ENCODE results near the gene BMP7. TPM values are rescaled to one million over a fixed set of nuclear protein-coding genes. Genes with fewer than 3 reads are reported as not detected.

Gene BMP7
- total RNA-seq, 1 experiment from 2014 or later = not detected

DNA sequence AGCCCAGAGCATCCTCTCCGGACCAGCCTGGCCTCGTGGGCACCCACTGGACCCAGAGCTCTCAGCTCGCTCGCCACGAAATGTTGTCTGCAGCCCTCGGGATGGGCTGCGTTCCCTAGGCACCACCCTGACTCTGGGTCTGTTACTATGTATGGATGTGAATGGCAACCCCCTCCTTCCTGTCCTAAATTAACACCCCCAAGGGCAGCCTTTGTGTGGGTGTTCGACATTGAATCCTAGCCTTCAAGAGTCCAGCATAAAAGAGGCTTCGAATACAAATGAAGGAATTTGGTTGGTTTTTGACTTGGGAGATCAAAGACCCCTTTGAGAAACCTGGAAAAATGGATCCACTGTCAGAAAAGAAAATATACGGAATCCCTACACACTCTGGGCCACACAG is 86.1 kb downstream of the BMP7 start:
- no peak for TF ChIP-seq CTCF (IDR thresholded peaks at IDR 0.05; ENCODE audit: unreplicated experiment)
- Mint-ChIP-seq H3K27me3 (ENCODE audit: insufficient read depth, unreplicated experiment) (no peaks in the 10 kb centered on the region), H3K4me3 (ENCODE audit: unreplicated experiment) (no peak overlapping the region), H3K36me3 (ENCODE audit: insufficient read depth, unreplicated experiment) (peaks cover 5% of the 10 kb centered on the region), H3K9me3 (ENCODE audit: unreplicated experiment) (no peaks in the 10 kb centered on the region), H3K27ac (ENCODE audit: low read depth, unreplicated experiment) (no peak overlapping the region), H3K4me1 (ENCODE audit: insufficient read depth, unreplicated experiment) (peaks cover 5% of the 10 kb centered on the region)
- no TSS peak for BruUV-seq (replicated peaks)
- no peak for DNase-seq (ENCODE audit: unreplicated experiment)
- intact Hi-C loops (cut with micrococcal nuclease) = no loop called here
- ChIA-PET POLR2A (interaction anchor here (1.2 to 1.8 kb wide), 3 partner anchors 8 to 153 kb away, joined by 5 to 7 read pairs (median 5); no protein-coding TSS in a partner anchor), CTCF (interaction anchor here (0.6 to 2.8 kb wide), 5 partner anchors 15 to 152 kb away, joined by 3 to 16 read pairs (median 4); no protein-coding TSS in a partner anchor)

DNA sequence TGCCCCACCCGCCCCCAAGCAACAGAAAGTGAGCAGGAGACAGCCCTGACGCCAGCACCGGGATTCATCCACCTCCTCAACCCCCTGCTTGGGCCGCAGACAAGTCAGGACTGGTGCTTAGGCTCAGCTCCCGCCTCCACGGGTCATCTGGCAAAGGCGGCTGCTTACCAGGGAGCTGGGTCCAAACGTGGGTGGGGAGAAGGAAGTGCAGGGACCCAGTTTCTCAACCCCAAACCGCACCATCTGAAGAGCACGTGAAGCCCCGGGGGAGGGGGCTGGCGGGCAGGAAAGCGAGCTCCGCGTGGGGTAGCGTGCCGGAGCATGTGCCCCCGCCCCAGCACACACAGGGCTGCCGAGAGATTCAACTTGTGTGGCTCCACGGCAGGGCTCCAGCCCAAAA is 87.2 kb downstream of the BMP7 start:
- no peaks in the 10 kb centered on the region for H3K36me3 Mint-ChIP-seq (ENCODE audit: insufficient read depth, unreplicated experiment)
- BruUV-seq (replicated peaks) = no TSS peak
- DNase-seq (ENCODE audit: unreplicated experiment) = peak; percentile 88
- ChIA-PET CTCF (interaction anchor here (0.6 to 1.7 kb wide), 12 partner anchors 9 to 202 kb away, joined by 3 to 8 read pairs (median 4); partner anchors contain the start of gene SPO11), POLR2A (interaction anchor here (0.7 to 1.8 kb wide), 8 partner anchors 9 to 402 kb away, joined by 3 to 7 read pairs (median 6); no protein-coding TSS in a partner anchor)
- intact Hi-C loops (cut with micrococcal nuclease) = no loop called here
- peaks cover 7% of the 10 kb centered on the region for H3K4me1 Mint-ChIP-seq (ENCODE audit: insufficient read depth, unreplicated experiment)
- peak overlapping the region; percentile 57 for H3K27ac Mint-ChIP-seq (ENCODE audit: low read depth, unreplicated experiment)
- no peak for TF ChIP-seq CTCF (IDR thresholded peaks at IDR 0.05; ENCODE audit: unreplicated experiment)
- H3K27me3 Mint-ChIP-seq (ENCODE audit: insufficient read depth, unreplicated experiment) = no peaks in the 10 kb centered on the region
- no peaks in the 10 kb centered on the region for H3K9me3 Mint-ChIP-seq (ENCODE audit: unreplicated experiment)
- peak overlapping the region; percentile 4 for H3K4me3 Mint-ChIP-seq (ENCODE audit: unreplicated experiment)

GRCh38 chr20:57178582-57179111 is 87.8 kb downstream of the BMP7 start:
- Mint-ChIP-seq H3K9me3 (ENCODE audit: unreplicated experiment) (no peaks in the 10 kb centered on the region), H3K27me3 (ENCODE audit: insufficient read depth, unreplicated experiment) (no peaks in the 10 kb centered on the region), H3K4me1 (ENCODE audit: insufficient read depth, unreplicated experiment) (peaks cover 7% of the 10 kb centered on the region), H3K36me3 (ENCODE audit: insufficient read depth, unreplicated experiment) (no peaks in the 10 kb centered on the region), H3K27ac (ENCODE audit: low read depth, unreplicated experiment) (peak overlapping the region; percentile 57), H3K4me3 (ENCODE audit: unreplicated experiment) (peak overlapping the region; percentile 4)
- intact Hi-C loops (cut with micrococcal nuclease) = no loop called here
- TF ChIP-seq CTCF (IDR thresholded peaks at IDR 0.05; ENCODE audit: unreplicated experiment) = no peak
- DNase-seq (ENCODE audit: unreplicated experiment) = peak; percentile 13
- ChIA-PET POLR2A (interaction anchor here (0.7 to 1.8 kb wide), 7 partner anchors 10 to 402 kb away, joined by 3 to 7 read pairs (median 5); no protein-coding TSS in a partner anchor), CTCF (interaction anchor here (0.5 to 1.7 kb wide), 9 partner anchors 8 to 563 kb away, joined by 3 to 8 read pairs (median 4); partner anchors contain the start of gene SPO11)
- no TSS peak for BruUV-seq (replicated peaks)

- intact Hi-C loops (cut with micrococcal nuclease) = no loop called here
- POLR2A ChIA-PET = no interaction called here
- Mint-ChIP-seq H3K9me3 (ENCODE audit: unreplicated experiment) (no peaks in the 10 kb centered on the region), H3K4me3 (ENCODE audit: unreplicated experiment) (no peak overlapping the region), H3K27ac (ENCODE audit: low read depth, unreplicated experiment) (no peak overlapping the region), H3K4me1 (ENCODE audit: insufficient read depth, unreplicated experiment) (peaks cover 7% of the 10 kb centered on the region), H3K36me3 (ENCODE audit: insufficient read depth, unreplicated experiment) (no peaks in the 10 kb centered on the region), H3K27me3 (ENCODE audit: insufficient read depth, unreplicated experiment) (no peaks in the 10 kb centered on the region)
- CTCF ChIA-PET = interaction anchor here (0.7 to 1.3 kb wide), 2 partner anchors 9 to 504 kb away, joined by 3 to 4 read pairs; no protein-coding TSS in a partner anchor
- no peak for DNase-seq (ENCODE audit: unreplicated experiment)
- no TSS peak for BruUV-seq (replicated peaks)
- no peak for TF ChIP-seq CTCF (IDR thresholded peaks at IDR 0.05; ENCODE audit: unreplicated experiment)
These were observed 88.7 kb downstream of the BMP7 start for GRCh38 chr20:57177636-57178280.
